Activated T-cell treated with anti-CD3 and anti-CD28 coated beads for 1 hour (primary cell): ENCODE data around the gene FGD5.

Source experiments
- DNase-seq: peaks from one replicate; pipeline ENCODE4 v3.0.0-alpha.2; 2020; ENCODE audit warnings: low read depth

Gene FGD5

DNA sequence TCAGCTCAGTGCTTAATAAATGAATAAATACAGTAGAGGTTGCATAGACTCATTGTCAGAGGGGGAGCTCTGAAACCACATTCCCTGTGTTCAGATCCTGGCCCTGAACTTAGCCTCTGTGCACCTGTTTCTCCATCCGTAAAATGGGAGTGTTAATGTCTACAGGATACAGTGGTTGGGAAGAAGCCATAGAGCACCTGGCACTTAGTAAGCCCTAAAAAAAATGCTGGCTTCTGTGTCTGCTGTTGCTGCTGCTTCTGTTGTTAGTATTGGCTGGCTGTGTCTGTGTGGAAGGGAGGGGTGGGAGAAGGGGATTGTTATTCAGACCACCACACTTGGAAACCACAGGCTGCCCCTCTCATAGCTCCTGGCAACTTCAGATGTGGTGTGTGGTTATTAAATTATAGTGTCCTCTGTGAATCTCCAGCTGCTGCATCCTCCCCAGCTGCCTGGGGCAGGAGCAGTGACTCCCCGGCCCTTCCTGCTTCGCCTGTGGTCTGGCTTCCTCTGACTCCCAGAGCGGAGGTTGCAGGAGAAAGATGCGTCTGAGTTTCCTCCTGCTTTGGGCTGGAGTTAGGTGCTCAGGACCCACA, 31.0 kb downstream of the FGD5 start:
- no peak for DNase-seq

DNA sequence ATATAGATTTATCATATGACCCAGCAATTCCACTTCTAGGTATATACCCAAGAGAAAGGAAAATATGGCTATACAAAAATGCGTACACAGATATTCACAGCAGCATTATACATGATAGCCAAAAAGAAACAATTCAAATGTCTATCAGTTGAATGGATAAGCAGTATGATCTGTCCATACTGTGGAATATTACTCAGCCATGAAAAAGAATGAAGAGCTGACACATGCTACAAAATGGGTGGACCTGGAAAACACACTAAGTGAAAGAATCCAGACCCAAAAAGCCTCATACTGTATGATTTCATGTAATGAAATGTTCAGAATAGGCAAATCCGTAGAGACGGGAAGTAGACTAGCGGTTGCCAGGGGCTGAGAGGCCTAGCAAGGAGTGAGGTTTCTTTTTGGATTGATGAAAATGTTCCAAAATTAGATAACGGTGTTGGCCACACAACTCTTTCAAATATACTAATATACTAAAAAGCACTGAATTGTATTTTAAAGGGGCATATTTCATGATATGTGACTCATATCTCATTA, 33.4 kb downstream of the FGD5 start:
- DNase-seq: no peak

- DNase-seq: no peak
Measured at GRCh38 chr3:14852717-14853116, 34.0 kb downstream of the FGD5 start.

DNA sequence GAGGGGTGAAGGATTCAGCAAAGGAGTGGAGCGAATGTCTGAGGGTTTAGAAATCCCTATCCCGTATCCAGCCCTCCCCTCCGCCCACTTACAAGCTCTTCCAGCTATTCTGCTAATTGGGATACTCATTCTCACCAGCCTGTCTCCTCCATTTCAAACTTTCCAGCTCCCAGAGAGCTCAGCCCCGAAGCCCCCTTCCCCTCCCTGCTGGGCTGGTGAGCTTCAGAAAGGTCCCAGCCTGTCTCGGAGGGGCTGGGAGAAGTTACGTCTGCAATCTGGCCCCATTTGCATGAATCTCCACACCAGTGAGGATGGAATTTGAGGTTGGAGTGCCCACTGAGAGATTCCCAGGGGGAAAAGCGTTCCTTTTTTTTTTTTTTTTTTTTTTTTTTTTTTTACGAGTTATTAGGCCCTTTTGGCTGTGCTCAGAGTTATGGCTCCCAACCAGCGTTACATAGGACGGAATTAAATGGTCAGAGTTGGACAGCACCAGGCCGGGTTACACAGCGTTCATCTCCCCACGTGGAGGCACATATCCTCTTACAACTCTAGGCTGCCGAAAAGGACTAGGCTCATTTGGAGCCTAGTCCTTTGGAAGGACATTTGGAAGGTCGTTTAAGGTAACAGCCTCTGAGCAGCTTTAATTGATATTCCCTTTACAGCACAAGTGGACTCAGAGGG, 34.6 kb downstream of the FGD5 start:
- no peak for DNase-seq

DNA sequence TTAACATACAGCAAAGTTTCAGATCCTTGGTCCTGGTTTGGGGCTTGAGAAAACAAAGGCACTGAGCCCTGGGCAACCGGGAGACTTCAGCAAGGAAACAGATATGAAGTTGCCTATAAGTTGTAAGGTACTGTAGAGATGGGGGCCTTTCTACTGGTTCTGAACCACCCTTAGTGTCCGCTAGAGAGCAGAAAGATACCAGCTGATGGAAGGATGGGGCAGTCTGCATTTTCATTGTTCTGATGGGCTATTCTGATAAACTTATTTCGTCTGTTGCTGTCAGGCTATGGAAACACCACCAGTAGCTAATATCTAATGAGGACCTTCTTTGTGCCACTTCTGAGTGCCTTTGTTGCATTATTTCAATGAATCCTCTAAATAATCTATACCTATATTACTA, 38.7 kb downstream of the FGD5 start:
- DNase-seq: no peak

- no peak for DNase-seq
Measured at GRCh38 chr3:14858105-14858504, 39.3 kb downstream of the FGD5 start.

- no peak for DNase-seq
Measured at GRCh38 chr3:14859880-14860279, 41.1 kb downstream of the FGD5 start.

GRCh38 chr3:14861031-14861430, 42.3 kb downstream of the FGD5 start:
- no peak for DNase-seq

DNA sequence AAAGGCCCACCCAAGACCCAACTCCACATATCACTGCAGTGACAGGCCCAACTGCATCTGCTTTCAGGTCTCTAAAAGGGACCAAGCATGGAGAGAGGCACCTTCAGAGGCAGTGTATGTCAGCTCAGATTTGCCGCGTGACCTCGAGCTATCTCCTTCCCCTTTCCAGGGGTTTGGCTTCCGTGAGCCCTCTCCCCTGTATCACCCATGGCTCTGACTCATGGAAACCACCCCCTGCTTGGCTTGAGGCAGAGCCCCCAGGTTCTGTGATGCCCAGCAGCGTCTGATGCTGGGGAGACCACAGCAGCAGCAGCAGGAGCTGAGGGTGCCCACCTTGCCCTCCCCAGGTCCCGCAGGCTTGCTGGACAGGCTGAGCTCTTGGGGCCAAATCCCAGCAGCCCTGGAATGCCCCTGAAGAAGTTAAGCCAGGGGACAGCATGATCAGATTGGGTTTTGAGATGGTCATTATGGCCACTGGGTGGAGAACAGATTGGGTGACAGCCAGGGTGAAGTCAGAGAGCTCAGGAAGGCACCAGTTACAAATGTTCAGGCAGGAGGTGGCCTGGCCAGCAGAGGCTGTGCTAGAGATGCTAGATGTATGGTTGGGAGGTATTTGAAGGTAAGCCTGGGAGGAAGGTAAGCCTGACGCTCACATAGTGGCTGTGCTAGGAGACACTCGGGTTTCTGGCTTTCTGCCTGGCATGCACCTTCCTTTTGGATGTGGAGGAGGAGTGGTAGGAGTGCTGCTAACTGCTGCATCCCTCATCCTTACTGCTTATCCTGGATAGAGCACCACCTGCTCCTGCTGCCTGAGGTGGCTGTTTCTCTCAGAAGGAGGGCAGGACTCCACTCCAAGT, 42.9 kb downstream of the FGD5 start:
- DNase-seq: no peak

DNA sequence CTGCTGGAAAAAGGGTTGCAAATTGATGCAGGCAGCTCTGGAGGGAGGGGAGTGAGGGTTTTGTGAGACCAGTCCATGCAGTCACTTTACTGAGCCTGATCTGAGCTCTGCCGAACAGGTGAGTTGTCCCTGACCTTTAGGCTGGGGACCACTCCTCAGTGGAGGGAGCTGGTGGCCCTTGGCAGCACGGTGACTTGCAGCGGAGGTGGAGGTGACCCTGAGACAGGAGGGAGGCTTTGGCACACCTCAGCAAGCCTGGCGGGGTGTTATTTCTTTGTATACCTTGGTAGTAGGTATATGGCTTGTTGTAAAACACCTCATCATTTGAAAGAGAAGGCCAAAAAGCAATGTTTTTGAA, 43.5 kb downstream of the FGD5 start:
- no peak for DNase-seq

- DNase-seq: no peak
Measured at GRCh38 chr3:14862661-14863230, 44.0 kb downstream of the FGD5 start.

DNA sequence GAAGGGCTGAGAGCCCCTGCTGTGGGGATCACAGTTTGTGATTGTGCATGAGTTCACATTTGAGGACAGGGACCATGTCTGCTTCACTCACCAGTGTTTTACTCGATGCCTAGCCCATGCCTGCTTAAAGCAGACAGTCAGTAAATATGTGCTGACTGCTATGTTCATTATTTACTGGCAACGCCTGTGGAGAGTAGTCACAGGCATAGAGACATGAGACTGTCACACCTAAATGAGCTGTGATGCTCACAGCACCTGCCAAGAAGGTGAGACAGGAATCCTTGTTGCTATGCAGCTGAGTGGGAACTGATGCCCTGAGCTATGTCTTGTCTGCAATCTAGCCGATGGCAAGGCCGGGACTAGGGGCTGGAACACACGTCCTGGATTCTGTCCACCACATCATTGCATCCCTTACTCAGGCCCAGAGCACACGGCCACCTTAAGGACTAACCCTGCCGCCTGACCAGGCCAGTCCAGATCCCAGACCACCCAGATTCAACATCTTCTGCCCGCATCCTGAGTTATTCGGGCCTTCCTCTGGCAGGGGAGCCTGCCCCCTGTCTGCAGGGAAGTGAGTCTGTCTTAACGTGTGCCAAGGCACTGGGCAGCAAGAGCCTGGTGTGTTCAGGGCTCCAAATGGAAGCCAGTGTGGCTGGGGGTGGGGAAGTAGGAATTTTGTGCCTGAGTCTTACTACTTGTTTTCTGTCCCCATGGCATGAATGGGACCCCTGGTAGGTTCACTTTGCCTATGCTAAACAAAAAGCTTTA, 44.8 kb downstream of the FGD5 start:
- DNase-seq: no peak

DNA sequence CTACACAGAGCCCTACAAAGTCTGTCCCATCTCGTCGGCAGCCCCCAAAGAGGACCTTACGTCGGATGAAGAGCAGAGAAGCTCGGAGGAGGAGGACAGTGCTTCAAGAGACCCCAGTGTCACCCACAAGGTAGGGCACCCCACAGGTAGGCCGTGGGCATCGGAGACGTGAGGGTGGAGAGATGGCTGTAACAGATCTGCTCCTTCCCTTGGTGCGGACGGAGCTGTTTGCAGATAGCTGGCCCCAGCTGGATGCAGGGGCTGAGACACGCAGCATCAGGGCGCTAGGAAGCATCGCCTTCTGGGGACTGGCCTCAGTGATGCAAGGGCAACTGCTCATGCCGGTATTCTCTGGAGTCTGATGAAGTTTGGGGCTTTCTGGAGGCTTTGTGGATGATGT, 45.4 kb downstream of the FGD5 start:
- no peak for DNase-seq

- DNase-seq: no peak
Measured at GRCh38 chr3:14866627-14867026, 47.9 kb downstream of the FGD5 start.

GRCh38 chr3:14867936-14868570, 49.3 kb downstream of the FGD5 start:
- DNase-seq: no peak

DNA sequence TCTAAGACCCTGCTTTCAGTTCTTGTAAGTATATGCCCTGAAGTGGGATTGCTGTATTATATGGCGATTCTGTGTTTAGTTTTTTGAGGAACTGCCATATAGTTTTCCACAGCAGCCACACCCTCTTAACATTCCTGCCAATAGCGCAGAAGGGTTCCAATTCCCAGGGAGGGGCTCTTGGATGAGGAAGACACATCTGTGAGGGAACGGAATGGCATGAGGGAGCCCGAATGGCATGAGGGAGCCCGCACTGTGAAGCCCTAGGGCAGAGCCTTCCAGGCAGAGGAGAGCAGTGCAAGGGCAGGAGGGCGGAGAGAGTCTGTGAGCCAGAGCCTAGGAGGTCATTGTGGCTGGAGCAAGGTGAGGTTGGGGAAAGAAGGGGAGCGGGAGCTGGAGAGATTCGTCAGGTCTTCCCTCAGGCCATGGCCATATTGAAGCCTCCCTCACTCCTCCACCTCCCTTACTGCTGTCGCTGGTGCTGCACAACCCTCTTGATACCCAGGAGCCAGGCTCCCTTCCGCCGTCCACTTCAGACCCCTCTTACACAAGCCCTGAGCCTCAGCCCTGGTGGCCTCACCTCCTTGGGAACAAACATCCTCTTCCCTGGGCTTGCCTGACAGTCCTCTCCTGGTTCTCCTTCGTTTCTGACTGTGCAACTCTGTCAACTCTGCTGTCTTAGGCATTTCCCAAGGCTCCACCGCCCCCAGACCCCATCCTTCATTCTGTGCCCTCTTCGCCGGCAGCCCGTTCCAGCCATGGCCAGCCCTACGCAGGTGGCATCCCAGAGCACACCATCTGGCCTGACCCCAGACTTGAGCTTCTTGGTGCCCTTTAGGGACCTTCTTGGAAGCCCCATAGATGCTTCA, 51.4 kb downstream of the FGD5 start:
- no peak for DNase-seq

GRCh38 chr3:14870783-14871060, 52.0 kb downstream of the FGD5 start:
- DNase-seq: no peak

GRCh38 chr3:14871456-14872200, 52.9 kb downstream of the FGD5 start:
- no peak for DNase-seq

GRCh38 chr3:14872706-14873105, 53.9 kb downstream of the FGD5 start:
- no peak for DNase-seq

DNA sequence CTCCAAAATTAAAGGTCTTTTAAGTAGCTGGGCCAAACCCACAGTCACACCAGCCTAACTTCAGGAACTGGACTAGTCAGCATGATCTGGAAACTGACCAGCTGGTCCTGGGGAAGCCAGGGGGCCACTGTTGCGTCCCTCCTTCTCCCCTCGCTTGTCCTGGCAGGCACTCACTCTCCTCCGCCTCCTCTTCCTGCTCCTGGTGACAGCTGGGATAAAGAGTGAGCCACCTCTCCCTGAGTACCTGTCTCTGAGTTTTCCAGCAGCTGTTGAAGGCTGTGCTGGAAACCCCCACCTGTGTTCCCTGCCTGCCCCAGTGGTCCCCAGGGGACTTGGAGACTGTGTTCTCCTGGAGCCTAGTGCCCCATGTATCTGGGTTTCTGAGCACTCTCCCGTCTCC, 56.0 kb downstream of the FGD5 start:
- DNase-seq: no peak
